ENCODE measurements around the gene ARID1B.

The ARID1B gene

GRCh38 chr6:157076451-157076822 is 299.3 kb downstream of the ARID1B start:
- no peak for DNase-seq (ENCODE audit: low read depth in 2 of 2)

GRCh38 chr6:157077251-157077650 is 300.1 kb downstream of the ARID1B start:
- no peak for DNase-seq (ENCODE audit: low read depth in 2 of 2)

GRCh38 chr6:157078326-157078725 is 301.1 kb downstream of the ARID1B start:
- no peak for DNase-seq (ENCODE audit: low read depth in 2 of 2)

- DNase-seq (ENCODE audit: low read depth in 2 of 2): no peak
These were observed 302.1 kb downstream of the ARID1B start for GRCh38 chr6:157079277-157079676.

GRCh38 chr6:157079771-157080170 is 302.6 kb downstream of the ARID1B start:
- no peak for DNase-seq (ENCODE audit: low read depth in 2 of 2)

GRCh38 chr6:157080986-157081391 is 303.8 kb downstream of the ARID1B start:
- no peak for DNase-seq (ENCODE audit: low read depth in 2 of 2)

- no peak for DNase-seq (ENCODE audit: low read depth in 2 of 2)
These were observed 306.2 kb downstream of the ARID1B start for GRCh38 chr6:157083343-157083742.

GRCh38 chr6:157086632-157087031 is 309.5 kb downstream of the ARID1B start:
- no peak for DNase-seq (ENCODE audit: low read depth in 2 of 2)

DNA sequence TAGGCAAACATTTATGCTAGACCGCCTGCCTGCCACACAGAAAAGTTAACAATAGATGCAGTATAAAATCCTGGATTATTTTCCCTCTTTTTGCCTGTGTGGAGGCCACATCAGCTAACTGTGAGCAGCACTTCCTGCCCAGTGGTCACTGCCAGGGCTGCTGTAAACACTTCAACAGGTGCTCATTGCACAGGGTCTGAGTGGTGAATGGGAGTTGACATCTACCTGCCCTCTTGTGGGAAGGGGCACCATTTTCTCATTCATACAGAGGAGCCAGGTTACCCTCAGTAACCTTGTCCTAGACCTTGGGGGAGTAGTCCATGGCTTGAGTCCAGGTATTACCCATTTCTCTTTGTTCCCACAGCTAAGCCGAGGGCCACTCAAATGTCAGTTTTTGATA is 310.8 kb downstream of the ARID1B start:
- DNase-seq (ENCODE audit: low read depth in 2 of 2): no peak

- DNase-seq (ENCODE audit: low read depth in 2 of 2): no peak
These were observed 311.7 kb downstream of the ARID1B start for GRCh38 chr6:157088841-157089240.

DNA sequence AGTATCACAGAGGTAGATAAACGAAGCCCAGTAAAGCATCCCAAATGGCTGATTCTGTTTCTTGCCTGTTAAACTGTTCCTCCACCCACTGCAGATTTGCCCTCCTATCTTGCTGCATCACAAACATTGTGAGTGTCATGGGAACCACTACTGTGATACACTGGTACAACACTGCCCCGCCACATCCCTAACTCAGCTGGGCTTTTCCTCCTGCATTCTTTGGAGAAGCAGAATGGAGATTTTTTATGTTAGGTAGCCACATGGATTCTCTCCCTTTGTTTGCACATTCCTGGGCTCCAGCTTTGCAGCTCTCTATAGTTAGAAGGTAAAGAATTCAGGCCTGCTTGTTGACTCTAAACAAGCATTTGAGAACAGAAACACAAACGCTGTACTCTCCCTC is 312.1 kb downstream of the ARID1B start:
- no peak for DNase-seq (ENCODE audit: low read depth in 2 of 2)

DNA sequence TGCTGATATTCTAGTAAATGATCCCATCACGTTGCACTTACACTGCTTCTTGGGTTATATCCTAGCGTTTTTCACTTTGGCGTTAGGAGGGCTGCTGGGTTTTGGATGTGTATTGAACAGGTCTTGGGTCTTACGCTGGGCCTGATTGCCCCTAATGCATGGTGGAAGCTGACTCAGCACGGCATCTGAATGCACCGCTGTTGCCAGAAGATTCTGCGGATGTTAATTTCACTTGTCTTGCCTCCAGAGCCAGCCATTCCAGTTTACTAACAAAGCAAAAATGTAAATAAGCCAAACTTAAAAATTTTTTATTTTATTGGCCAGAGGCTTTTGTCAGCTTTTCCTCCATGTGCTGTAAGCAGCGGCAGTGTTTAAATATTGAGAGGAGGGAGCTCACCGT is 312.7 kb downstream of the ARID1B start:
- no peak for DNase-seq (ENCODE audit: low read depth in 2 of 2)

DNA sequence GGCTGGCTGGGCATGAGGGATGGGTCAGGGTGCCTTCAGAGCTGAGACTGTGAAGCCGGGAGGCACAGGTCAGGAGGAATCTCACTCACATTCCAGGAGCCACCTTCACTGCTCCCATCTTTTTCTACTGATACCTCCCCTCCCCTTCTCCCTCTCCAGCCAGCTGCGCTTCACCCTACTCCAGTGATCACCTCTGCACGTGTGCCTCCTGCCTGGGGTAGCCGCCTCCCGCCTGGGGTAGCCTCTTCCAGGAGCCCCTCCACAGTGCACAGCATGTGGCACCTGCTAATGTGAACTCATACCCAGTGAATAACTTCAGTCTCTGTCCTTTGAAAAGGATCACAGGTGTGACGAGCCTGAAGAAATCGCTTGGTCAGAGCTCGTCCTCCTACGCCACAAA is 313.6 kb downstream of the ARID1B start:
- DNase-seq (ENCODE audit: low read depth in 2 of 2): no peak

GRCh38 chr6:157091243-157091642 is 314.1 kb downstream of the ARID1B start:
- no peak for DNase-seq (ENCODE audit: low read depth in 2 of 2)

DNA sequence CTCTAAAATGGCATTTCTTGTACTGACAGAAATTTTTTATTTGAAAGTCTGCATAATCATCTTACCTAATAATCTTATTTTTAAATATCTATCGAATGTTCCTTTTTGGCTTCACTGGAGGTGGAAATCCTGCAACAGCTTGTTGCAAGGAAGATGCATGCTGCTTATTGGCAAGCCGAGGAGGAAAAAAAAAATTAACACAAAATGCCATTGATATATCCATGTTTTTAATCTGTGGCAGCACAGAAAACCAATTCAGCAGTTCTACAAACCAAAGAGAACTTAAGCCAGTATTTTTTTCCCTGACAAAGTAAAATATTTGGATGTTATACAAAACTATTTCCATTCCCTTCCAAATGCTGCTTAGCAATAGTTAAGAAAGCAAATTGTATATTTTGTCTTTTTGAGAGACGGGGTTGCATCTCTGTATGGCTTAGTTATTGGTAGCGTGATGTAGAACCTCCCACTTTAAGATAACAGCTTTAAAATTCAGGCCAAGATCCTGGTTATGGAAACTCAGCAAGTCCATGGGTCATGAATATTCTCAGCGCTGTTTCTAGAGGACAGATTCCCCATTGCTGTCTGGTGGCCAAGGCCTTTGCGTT is 314.8 kb downstream of the ARID1B start:
- no peak for DNase-seq (ENCODE audit: low read depth in 2 of 2)

DNA sequence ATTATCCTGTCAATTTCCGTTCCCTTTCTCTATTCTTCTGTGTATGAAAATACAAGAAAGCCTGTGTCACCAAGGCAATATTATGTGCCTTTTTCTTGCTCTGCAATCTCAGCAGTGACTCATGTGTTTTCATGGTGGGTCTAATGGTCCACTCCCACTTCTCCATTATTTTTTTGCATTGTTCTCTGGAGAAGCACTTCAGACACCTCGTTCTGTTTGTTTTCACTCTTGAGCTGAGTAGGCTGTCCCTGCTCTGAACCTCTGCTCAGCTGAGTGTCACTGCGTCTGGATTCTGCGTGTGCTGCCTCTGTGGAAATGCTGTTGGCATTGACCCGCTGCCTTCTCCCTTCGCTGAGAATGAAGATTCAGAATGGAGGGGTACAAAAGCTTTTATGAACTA is 315.6 kb downstream of the ARID1B start:
- DNase-seq (ENCODE audit: low read depth in 2 of 2): no peak

DNA sequence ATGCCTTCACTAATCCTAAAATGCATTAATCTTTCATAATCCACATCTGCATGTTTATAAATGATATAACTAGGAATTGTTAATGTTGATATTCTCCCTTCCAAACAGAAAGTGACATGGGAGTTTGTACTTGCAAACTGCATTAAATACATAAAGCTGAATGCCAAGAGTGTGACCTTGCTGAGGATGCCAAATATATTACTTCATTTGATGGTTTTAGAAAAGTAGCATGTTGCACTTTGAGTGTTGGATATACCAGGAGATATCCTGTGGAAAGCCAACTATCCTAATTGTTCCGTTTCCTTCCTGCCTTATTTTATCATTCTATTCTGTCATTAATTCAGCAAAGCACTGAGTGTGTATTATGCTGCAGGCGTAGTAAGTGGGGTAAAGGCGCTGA is 316.4 kb downstream of the ARID1B start:
- DNase-seq (ENCODE audit: low read depth in 2 of 2): no peak

DNA sequence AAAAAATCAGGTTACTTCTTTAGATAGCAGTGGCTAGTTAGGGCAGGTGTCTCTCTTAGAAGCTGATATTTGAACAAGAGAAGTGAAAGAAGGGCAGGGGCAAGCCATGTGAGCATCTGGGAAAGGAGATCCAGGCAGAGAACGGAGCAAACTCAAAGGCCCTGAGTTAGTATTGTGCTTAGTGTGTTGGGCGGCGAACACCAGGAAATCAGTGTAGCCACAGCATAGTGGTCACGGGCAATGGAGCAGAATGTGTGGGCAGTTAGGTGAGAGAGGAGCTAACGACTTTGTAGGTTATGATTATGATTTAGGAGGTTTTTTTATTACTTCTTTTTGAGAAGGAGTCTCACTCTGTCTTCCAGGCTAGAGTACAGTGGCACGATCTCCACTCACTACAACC is 316.9 kb downstream of the ARID1B start:
- no peak for DNase-seq (ENCODE audit: low read depth in 2 of 2)

DNA sequence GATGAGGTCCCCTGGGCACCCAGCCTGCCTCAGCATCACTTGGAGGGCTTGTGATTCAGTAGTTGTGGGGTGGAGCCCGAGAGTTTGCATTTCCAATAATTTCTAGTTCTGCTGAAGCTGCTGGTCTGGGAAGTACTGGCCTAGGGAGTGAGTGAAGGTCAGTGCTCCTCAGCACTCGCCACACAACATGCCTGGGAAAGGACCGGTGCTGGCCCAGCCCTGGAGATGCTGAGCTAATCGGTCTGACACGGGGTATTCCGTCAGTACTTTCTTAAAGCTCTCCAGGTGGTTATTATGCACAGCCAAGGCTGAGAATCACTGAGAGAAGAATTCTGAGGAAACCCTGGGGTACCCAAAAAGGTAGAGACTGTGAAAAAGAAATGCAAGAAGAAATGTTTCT is 317.9 kb downstream of the ARID1B start:
- DNase-seq (ENCODE audit: low read depth in 2 of 2): no peak

GRCh38 chr6:157095569-157095968 is 318.4 kb downstream of the ARID1B start:
- no peak for DNase-seq (ENCODE audit: low read depth in 2 of 2)

DNA sequence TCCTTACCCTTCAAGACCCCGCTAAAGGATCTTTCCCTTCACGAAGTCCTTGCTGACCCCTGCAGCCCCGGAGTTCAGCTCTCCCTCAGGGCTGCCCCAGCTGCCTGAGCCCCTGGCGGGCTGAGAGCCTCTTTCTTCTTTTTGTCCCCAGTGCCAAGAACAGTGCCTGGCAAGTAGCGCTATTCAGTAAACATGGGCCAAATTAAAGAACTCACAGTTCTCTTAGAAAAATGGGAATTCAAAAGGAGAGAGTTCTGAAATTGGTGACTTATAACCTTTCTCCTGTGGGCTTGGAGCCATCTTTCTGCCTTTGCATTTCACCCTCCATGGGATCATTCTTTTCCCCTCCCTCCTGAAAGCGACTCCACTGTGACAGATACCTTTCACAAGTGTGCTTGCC is 318.9 kb downstream of the ARID1B start:
- no peak for DNase-seq (ENCODE audit: low read depth in 2 of 2)

DNA sequence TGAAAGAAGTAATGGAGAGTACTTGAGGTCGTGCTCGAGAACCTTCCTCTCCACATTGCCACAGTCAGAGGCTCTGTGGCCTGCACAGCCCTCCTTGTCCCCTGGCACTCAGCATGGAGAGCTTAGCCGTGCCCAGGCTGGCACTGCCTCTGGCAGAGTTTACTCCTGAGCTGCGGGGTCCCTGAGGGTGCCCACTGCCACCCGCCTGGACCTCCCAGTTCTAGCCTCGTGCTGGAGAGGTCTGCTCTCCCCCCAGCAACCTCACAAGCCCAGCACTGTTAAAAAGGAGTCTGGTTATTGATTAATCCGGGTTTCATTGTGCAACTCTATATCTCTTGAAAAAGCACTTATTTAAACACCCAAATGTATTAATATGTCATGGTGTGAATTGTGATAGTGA is 319.3 kb downstream of the ARID1B start:
- DNase-seq (ENCODE audit: low read depth in 2 of 2): no peak

GRCh38 chr6:157097255-157097955 is 320.2 kb downstream of the ARID1B start:
- DNase-seq (ENCODE audit: low read depth in 2 of 2): no peak

GRCh38 chr6:157098999-157099398 is 321.8 kb downstream of the ARID1B start:
- DNase-seq (ENCODE audit: low read depth in 2 of 2): no peak

Data from activated CD4-positive, alpha-beta T cell treated with anti-CD3 and anti-CD28 coated beads for 24 hours (primary cell).